GM18505 (cell line): ENCODE measurements around the gene C11orf98.
"Not testable (repeated sequence)": the region's sequence is repeated elsewhere in the genome, so short reads cannot be mapped to it uniquely, and the experiment has no call there.

ENCODE experiments used
- ATAC-seq: cut with Tn5 transposase; IDR thresholded peaks from one replicate; pipeline ENCODE4 v1.9.1; 2021; ENCODE audit not compliant: unreplicated experiment
- POLR2A ChIP-seq: IDR thresholded peaks from 4 replicates; pipeline ENCODE4 v1.6.1; 2011; ENCODE audit warnings: borderline replicate concordance; ENCODE audit not compliant: insufficient read depth, insufficient read length; ENCODE audit errors: extremely low read depth

Gene C11orf98

GRCh38 chr11:62665075-62665598 is at the start of gene C11orf98, which contains the start of gene CSKMT:
Gene C11orf98, minus strand, starts transcription at chr11:62665210. Its CDS starts 41 bp downstream, at chr11:62665169.
Gene CSKMT, plus strand, starts transcription at chr11:62665312. Its CDS starts 568 bp downstream, at chr11:62665880.
- peak; percentile 76 for ATAC-seq
- TF ChIP-seq POLR2A, result peak; percentile 100

DNA sequence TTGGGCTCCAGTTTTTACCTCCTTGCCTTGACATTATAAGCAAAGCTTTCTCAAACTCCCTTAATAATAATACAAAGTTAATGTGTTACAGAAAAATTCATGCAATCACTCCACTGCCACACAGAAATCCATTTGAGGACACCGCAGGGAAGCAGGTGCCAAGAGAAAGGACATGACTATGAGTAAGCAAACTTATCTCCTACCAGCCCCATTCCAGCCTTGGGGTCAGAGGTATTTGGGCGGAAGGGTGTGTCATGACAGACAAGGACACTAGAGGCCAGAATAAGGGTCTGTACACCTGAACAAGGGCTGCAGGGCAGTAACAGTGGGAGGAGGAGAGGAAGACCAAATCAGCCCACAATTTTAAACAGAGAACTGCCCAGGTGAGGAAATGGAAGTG is 48.3 kb upstream of the C11orf98 start:
- no peak for ATAC-seq
- no peak for TF ChIP-seq POLR2A

GRCh38 chr11:62712861-62713260 is 47.9 kb upstream of the C11orf98 start:
- TF ChIP-seq POLR2A, result no peak
- ATAC-seq, result no peak

DNA sequence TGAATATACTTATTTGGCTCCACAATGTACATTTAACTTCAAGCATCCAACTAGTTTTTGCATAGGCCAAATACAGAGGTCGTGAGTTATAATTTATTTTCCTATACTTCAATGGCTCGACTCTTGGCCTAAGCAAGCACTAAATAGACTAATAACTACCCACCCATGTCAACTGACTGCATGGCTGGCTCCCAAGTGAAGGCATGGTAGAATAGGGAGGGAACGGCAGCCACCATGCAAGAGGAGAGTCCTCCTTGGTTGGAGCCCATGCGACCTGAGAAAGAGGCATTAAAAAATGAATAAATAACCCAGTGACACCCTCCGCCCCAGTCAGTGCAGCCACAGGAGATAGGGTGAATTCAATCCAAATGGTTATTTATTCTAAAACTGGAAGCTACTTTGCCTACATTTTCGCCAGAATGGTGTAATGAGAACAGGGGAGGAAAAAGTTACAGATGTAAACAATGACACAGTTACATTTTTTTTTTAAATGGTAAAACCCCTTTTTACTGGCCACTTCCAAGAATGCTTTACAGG is 47.3 kb upstream of the C11orf98 start:
- no peak for TF ChIP-seq POLR2A
- no peak for ATAC-seq

DNA sequence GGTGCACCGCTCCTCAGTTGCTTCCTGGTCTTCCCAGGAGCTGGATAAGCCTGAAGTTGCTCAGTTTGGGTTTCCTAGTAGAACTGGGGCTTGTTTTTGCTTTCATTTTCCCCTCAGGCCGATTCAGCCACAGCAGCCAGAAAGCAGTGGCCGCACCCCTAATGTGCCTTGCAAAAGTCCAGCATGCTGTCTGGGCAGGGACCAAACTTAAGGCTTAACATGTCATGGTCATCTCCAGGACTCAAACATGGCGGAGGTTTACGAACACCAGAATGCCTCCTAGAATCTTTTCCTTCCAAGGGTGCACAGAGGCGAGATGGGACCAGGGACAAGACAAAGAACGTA is 45.0 kb upstream of the C11orf98 start:
- no peak for ATAC-seq
- TF ChIP-seq POLR2A, result no peak

GRCh38 chr11:62709247-62710000 is 44.4 kb upstream of the C11orf98 start:
- TF ChIP-seq POLR2A, result peak; percentile 73
- peak; percentile 51 for ATAC-seq

DNA sequence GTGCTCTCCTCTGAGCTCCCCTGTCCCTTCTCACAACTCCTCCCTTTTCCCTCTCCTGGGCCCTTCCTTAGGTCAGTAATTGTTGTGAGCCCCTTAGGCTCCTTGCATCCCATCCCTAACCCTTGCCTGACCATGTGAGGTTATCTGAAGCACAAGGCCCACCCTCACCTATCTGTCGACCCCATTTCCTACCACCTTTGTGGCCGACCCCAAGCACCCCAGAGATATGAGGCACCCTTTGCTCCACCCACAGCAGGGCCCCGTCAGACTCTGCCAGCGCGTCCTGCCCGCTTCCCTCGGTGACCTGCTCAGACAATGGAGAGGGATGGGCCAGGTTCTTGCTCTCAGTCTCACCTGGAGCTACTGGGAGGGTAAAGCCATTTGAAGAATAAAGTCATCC is 43.8 kb upstream of the C11orf98 start:
- no peak for ATAC-seq
- no peak for TF ChIP-seq POLR2A

DNA sequence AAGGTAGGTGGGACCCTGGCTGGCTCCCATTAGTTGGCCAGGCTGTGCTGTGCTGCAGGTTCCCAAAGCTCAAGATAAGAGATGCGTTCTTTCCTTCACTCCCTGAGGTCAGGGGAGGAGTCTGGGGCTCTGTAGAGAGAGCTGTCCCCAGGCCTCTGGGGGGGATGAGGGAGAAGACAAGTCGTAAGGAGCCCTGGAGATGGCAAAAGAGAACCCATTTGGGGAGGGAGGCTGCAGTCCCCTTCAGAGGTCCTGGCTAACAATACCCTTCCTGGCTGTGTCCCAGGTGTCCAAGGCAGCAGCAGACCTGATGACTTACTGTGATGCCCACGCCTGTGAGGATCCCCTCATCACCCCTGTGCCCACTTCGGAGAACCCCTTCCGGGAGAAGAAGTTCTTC is 43.4 kb upstream of the C11orf98 start:
- TF ChIP-seq POLR2A, result no peak
- ATAC-seq, result no peak

- TF ChIP-seq POLR2A, result no peak
- ATAC-seq, result no peak
These were observed 42.4 kb upstream of the C11orf98 start, which contains the start of the genes BSCL2 and GNG3 for GRCh38 chr11:62707277-62707861. Gene BSCL2, minus strand, starts transcription at chr11:62707424. Its CDS starts 229 bp downstream, at chr11:62707195. Gene GNG3, plus strand, starts transcription at chr11:62707676. Its CDS starts 620 bp downstream, at chr11:62708296.

- ATAC-seq, result no peak
These were observed 41.8 kb upstream of the C11orf98 start for GRCh38 chr11:62706850-62707247.

DNA sequence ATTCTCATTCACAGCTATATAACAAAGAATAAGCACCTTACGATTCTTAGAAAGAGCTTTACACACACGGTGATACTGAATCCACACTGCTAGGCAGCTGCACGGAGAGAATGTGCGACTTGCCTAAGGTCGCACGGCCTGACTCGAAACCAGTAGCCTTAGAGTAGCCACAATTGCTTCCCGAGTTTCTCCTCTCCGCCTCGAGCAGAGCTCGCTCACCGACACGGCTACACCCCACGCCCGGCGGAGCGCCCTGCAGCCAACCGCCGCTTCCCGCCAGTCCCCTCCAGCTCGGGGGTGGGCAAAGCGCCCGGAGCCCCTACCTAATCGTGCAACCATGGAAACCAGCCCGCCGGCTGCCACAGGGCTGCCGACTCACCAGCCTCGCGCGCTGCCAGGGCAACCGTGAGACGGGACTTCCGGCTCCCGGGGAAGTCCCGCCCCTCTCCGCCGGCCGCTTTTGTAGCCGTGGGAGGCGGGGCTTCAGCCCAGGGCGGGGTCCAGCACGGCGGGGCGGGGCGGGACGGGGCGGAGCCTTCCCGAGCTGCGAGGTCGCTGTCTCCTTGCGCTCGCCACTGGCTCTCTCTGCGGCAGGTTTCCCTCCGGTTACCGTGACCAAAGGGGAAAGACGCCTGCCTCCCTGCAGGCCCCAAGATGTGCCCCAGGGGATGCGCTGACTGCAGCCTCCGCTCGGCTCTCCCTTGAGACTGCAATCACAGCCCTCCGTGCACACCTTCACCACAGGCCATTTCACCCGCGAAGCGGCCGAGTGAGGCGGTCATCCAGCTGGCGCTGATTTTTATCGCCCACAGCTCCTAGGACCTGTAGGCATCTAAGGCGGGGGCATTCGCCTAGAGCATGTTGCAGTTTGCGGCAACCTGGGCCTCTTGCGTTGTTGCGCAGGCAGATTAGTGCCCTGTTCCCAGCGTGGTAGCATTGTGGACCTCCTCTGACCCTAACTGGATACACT is 41.2 kb upstream of the C11orf98 start:
- ATAC-seq, result peak; percentile 61
- peak; percentile 59 for TF ChIP-seq POLR2A

More at GRCh38 chr11:62706850-62707247, 41.8 kb upstream of the C11orf98 start:
- TF ChIP-seq POLR2A, result no peak

- ATAC-seq, result no peak
- TF ChIP-seq POLR2A, result no peak
These were observed 40.4 kb upstream of the C11orf98 start for GRCh38 chr11:62705413-62705812.

DNA sequence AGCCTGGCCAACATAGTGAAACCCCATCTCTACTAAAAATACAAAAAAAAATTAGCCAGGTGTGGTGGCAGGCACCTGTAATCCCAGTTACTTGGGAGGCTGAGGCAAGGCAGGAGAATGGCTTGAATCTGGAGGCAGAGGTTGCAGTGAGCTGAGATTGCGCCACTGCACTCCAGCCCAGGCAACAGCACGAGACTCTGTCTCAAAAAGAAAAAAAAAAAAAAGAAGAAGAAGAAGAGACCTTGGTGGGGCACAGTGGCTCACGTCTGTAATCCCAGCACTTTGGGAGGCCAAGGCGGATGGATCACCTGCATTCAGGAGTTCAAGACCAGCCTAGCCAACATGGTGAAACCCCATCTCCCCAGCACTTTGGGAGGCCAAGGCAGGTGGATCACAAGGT is 38.9 kb upstream of the C11orf98 start:
- not testable (repeated sequence) for ATAC-seq
